ENCODE measurements around the gene RAB3GAP1. TPM values are rescaled to one million over a fixed set of nuclear protein-coding genes. Genes with fewer than 3 reads are reported as not detected.

Gene RAB3GAP1
- total RNA-seq, 1 experiment from 2014 or later = 36.2 TPM

Small RNA genes lying within 50 kb of the gene (small RNA-seq; reads per million reads assigned to genes)
- 0.12 to 0.62 reads per million in 2 experiments for gene SNORA40B

Other genes with a start within 250 kb of the RAB3GAP1 start
- gene ACMSD, start 213.7 kb upstream of the RAB3GAP1 start, total RNA-seq (2014; rRNA removed; shearing (Covaris generic)) = not detected in 2 replicates
- gene CCNT2, start 133.5 kb upstream of the RAB3GAP1 start, total RNA-seq (2014; rRNA removed; shearing (Covaris generic)) = 25.8 and 26.2 TPM in 2 replicates
- gene MAP3K19, start 4.8 kb upstream of the RAB3GAP1 start, total RNA-seq (2014; rRNA removed; shearing (Covaris generic)) = not detected in 2 replicates

Measured in SK-MEL-5 (cell line).